Effector memory CD4-positive, alpha-beta T cell (primary cell): ENCODE data around the gene DCAF11.
"Not testable (repeated sequence)": the region's sequence is repeated elsewhere in the genome, so short reads cannot be mapped to it uniquely, and the experiment has no call there.

Source experiments
- DNase-seq, 3 donors: peaks; one replicate each; pipeline ENCODE4 v3.0.0-alpha.2; 2020
- H3K27ac ChIP-seq: 2 replicates; pipeline ENCODE4 v1.7.0; 2013; ENCODE audit warnings: mild to moderate bottlenecking, low read length, moderate library complexity; ENCODE audit not compliant: insufficient read depth, poor library complexity, severe bottlenecking
- H3K27me3 ChIP-seq: replicated peaks from 2 replicates; pipeline ENCODE4 v1.7.0; 2013; ENCODE audit warnings: mild to moderate bottlenecking, low read length; ENCODE audit not compliant: insufficient read depth, control insufficient read depth, poor library complexity, severe bottlenecking
- H3K36me3 ChIP-seq: 2 replicates; pipeline ENCODE4 v1.7.0; 2013; ENCODE audit warnings: mild to moderate bottlenecking, low read length, moderate library complexity; ENCODE audit not compliant: control insufficient read depth, insufficient read depth
- H3K4me1 ChIP-seq: 2 replicates; pipeline ENCODE4 v1.7.0; 2013; ENCODE audit warnings: low read length, mild to moderate bottlenecking; ENCODE audit not compliant: control insufficient read depth, insufficient read depth, poor library complexity, severe bottlenecking
- H3K4me3 ChIP-seq: 2 replicates; pipeline ENCODE4 v1.7.0; 2013; ENCODE audit warnings: low read length, low read depth, mild to moderate bottlenecking; ENCODE audit not compliant: insufficient read depth, poor library complexity, severe bottlenecking
- H3K9me3 ChIP-seq: 2 replicates; pipeline ENCODE4 v1.7.0; 2013; ENCODE audit warnings: mild to moderate bottlenecking, low read length, moderate library complexity; ENCODE audit not compliant: control insufficient read depth

DCAF11 gene

GRCh38 chr14:24096545-24097181 is 17.9 kb upstream of the DCAF11 start:
- H3K27ac ChIP-seq = no peak overlapping the region
- no peaks in the 10 kb centered on the region for H3K27me3 ChIP-seq
- no peak overlapping the region for H3K4me3 ChIP-seq
- no peaks in the 10 kb centered on the region for H3K9me3 ChIP-seq
- peaks cover 18% of the 10 kb centered on the region for H3K36me3 ChIP-seq
- H3K4me1 ChIP-seq = no peaks in the 10 kb centered on the region
- no peak for DNase-seq

GRCh38 chr14:24098229-24098926 is 16.2 kb upstream of the DCAF11 start:
- H3K9me3 ChIP-seq = no peaks in the 10 kb centered on the region
- peaks cover 26% of the 10 kb centered on the region for H3K36me3 ChIP-seq
- H3K27ac ChIP-seq = no peak overlapping the region
- DNase-seq = no peak
- no peaks in the 10 kb centered on the region for H3K27me3 ChIP-seq
- no peak overlapping the region for H3K4me3 ChIP-seq
- H3K4me1 ChIP-seq = no peaks in the 10 kb centered on the region

- H3K4me3 ChIP-seq = no peak overlapping the region
- no peaks in the 10 kb centered on the region for H3K27me3 ChIP-seq
- no peaks in the 10 kb centered on the region for H3K9me3 ChIP-seq
- no peaks in the 10 kb centered on the region for H3K4me1 ChIP-seq
- H3K36me3 ChIP-seq = peaks cover 31% of the 10 kb centered on the region
- no peak for DNase-seq
- no peak overlapping the region for H3K27ac ChIP-seq
Measured at GRCh38 chr14:24098927-24099813, 15.4 kb upstream of the DCAF11 start.

GRCh38 chr14:24100197-24100981 is 14.2 kb upstream of the DCAF11 start:
- Histone ChIP-seq H3K27ac (no peak overlapping the region), H3K36me3 (peaks cover 31% of the 10 kb centered on the region), H3K9me3 (no peaks in the 10 kb centered on the region), H3K27me3 (no peaks in the 10 kb centered on the region), H3K4me3 (no peak overlapping the region), H3K4me1 (no peaks in the 10 kb centered on the region)
- no peak for DNase-seq

- no peaks in the 10 kb centered on the region for H3K9me3 ChIP-seq
- DNase-seq = no peak
- H3K4me3 ChIP-seq = no peak overlapping the region
- H3K27ac ChIP-seq = no peak overlapping the region
- no peaks in the 10 kb centered on the region for H3K27me3 ChIP-seq
- no peaks in the 10 kb centered on the region for H3K4me1 ChIP-seq
- H3K36me3 ChIP-seq = peaks cover 31% of the 10 kb centered on the region
Measured at GRCh38 chr14:24100982-24101494, 13.5 kb upstream of the DCAF11 start.

GRCh38 chr14:24102357-24103048 is 12.1 kb upstream of the DCAF11 start:
- no peak for DNase-seq
- Histone ChIP-seq H3K4me3 (no peak overlapping the region), H3K27me3 (no peaks in the 10 kb centered on the region), H3K36me3 (peaks cover 31% of the 10 kb centered on the region), H3K9me3 (no peaks in the 10 kb centered on the region), H3K27ac (no peak overlapping the region), H3K4me1 (no peaks in the 10 kb centered on the region)

- H3K36me3 ChIP-seq = peaks cover 27% of the 10 kb centered on the region
- no peaks in the 10 kb centered on the region for H3K4me1 ChIP-seq
- no peak overlapping the region for H3K27ac ChIP-seq
- no peak overlapping the region for H3K4me3 ChIP-seq
- no peaks in the 10 kb centered on the region for H3K27me3 ChIP-seq
- no peaks in the 10 kb centered on the region for H3K9me3 ChIP-seq
- DNase-seq = no peak
Measured at GRCh38 chr14:24103451-24103850, 11.1 kb upstream of the DCAF11 start.

GRCh38 chr14:24105609-24106239 is 8.9 kb upstream of the DCAF11 start:
- not testable (repeated sequence) for H3K27me3 ChIP-seq, H3K4me3 ChIP-seq, DNase-seq, H3K27ac ChIP-seq, H3K9me3 ChIP-seq, H3K4me1 ChIP-seq
- H3K36me3 ChIP-seq = peaks cover 12% of the 10 kb centered on the region
